ENCODE results near the gene INIP.

- TF ChIP-seq POLR2A (IDR thresholded peaks at IDR 0.05) (no peak), CTCF (IDR thresholded peaks at IDR 0.05) (no peak)
Observed at GRCh38 chr9:112654282-112654681, 63.6 kb downstream of the INIP start.

Measured in heart left ventricle (tissue), 13 donors.